Nephron progenitor cell (in vitro differentiated cells): ENCODE measurements around the gene KLHDC4.
"Not testable (repeated sequence)": the region's sequence is repeated elsewhere in the genome, so short reads cannot be mapped to it uniquely, and the experiment has no call there.

ENCODE experiments used
- DNase-seq: peaks from one replicate; pipeline ENCODE4 v3.0.0; 2021
- H3K27ac Mint-ChIP-seq: 2 replicates; pipeline ENCODE4 v1.8.0; 2021; ENCODE audit warnings: mild to moderate bottlenecking, moderate library complexity, mixed read lengths
- H3K27me3 Mint-ChIP-seq: 2 replicates; pipeline ENCODE4 v1.8.0; 2021; ENCODE audit warnings: mild to moderate bottlenecking, low read depth, mixed read lengths; ENCODE audit not compliant: poor library complexity
- H3K36me3 Mint-ChIP-seq: 2 replicates; pipeline ENCODE4 v1.8.0; 2021; ENCODE audit warnings: low read depth, mixed read lengths
- H3K4me1 Mint-ChIP-seq: 2 replicates; pipeline ENCODE4 v1.8.0; 2021; ENCODE audit warnings: mixed read lengths
- H3K4me3 Mint-ChIP-seq: 2 replicates; pipeline ENCODE4 v1.8.0; 2021; ENCODE audit warnings: mild to moderate bottlenecking, moderate library complexity, mixed read lengths
- H3K9me3 Mint-ChIP-seq: 2 replicates; pipeline ENCODE4 v1.8.0; 2021; ENCODE audit warnings: mild to moderate bottlenecking, moderate library complexity, mixed read lengths
- CTCF ChIP-seq: fragments of 200-600 bp; sonication (generic); IDR thresholded peaks from 2 replicates; pipeline ENCODE4 v1.5.0; 2021; ENCODE audit warnings: antibody characterized with exemption

The KLHDC4 gene

GRCh38 chr16:87790292-87791100 lies 24.7 kb upstream of the KLHDC4 start:
- Mint-ChIP-seq H3K9me3 (no peaks in the 10 kb centered on the region), H3K4me3 (no peak overlapping the region), H3K27ac (peak overlapping the region; percentile 36), H3K36me3 (no peaks in the 10 kb centered on the region), H3K4me1 (peaks cover 26% of the 10 kb centered on the region), H3K27me3 (peaks cover 10% of the 10 kb centered on the region)
- no peak for TF ChIP-seq CTCF
- no peak for DNase-seq

- no peak for DNase-seq
- TF ChIP-seq CTCF, result no peak
- peaks cover 12% of the 10 kb centered on the region for H3K27me3 Mint-ChIP-seq
Observed at GRCh38 chr16:87789437-87790291, 23.9 kb upstream of the KLHDC4 start.

DNA sequence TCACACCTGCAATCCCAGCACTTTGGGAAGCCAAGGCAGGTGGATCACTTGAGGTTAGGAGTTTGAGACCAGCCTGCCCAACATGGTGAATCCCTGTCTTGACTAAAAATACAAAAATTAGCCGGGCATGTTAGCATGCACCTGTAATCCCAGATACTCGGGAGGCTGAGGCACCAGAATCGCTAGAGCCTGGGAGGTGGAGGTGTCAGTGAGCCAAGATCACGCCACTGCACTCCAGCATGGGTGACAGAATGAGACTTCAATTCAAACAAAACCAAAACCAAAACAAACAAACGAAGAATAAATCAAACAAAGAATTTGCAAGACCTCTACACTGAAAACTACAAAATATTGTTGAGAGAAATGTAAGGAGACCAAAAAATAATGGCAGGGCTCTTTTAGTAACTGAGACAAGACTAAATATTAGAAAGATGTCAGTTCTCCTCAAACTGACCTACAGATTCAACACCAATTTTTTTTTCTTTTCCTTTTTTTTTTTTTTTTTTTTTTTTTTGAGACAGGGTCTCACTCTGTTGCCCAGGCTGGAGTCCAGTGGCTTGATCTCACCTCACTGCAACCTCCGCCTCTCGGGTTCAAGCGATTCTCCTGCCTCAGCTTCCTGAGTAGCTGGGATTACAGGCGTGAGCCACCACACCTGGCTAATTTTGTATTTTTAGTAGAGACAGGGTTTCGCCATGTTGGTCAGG lies 23.1 kb upstream of the KLHDC4 start:
- H3K27ac Mint-ChIP-seq, result peak overlapping the region; percentile 57
- DNase-seq, H3K9me3 Mint-ChIP-seq, H3K36me3 Mint-ChIP-seq, H3K4me3 Mint-ChIP-seq: not testable (repeated sequence)
- peaks cover 12% of the 10 kb centered on the region for H3K27me3 Mint-ChIP-seq
- peaks cover 31% of the 10 kb centered on the region for H3K4me1 Mint-ChIP-seq

More at GRCh38 chr16:87789437-87790291, 23.9 kb upstream of the KLHDC4 start:
- Mint-ChIP-seq H3K27ac (no peak overlapping the region), H3K9me3 (no peaks in the 10 kb centered on the region), H3K36me3 (no peaks in the 10 kb centered on the region), H3K4me1 (peaks cover 35% of the 10 kb centered on the region), H3K4me3 (no peak overlapping the region)

GRCh38 chr16:87787451-87788091 lies 21.8 kb upstream of the KLHDC4 start:
- not testable (repeated sequence) for H3K27ac Mint-ChIP-seq, H3K9me3 Mint-ChIP-seq, DNase-seq, H3K36me3 Mint-ChIP-seq, H3K4me3 Mint-ChIP-seq
- peaks cover 12% of the 10 kb centered on the region for H3K27me3 Mint-ChIP-seq
- peaks cover 31% of the 10 kb centered on the region for H3K4me1 Mint-ChIP-seq

GRCh38 chr16:87784812-87785211 lies 19.0 kb upstream of the KLHDC4 start:
- no peak overlapping the region for H3K27ac Mint-ChIP-seq
- no peak for DNase-seq
- H3K4me1 Mint-ChIP-seq, result peaks cover 17% of the 10 kb centered on the region
- no peak for TF ChIP-seq CTCF
- H3K36me3 Mint-ChIP-seq, result no peaks in the 10 kb centered on the region
- H3K27me3 Mint-ChIP-seq, result peaks cover 18% of the 10 kb centered on the region
- H3K4me3 Mint-ChIP-seq, result no peak overlapping the region
- no peaks in the 10 kb centered on the region for H3K9me3 Mint-ChIP-seq

DNA sequence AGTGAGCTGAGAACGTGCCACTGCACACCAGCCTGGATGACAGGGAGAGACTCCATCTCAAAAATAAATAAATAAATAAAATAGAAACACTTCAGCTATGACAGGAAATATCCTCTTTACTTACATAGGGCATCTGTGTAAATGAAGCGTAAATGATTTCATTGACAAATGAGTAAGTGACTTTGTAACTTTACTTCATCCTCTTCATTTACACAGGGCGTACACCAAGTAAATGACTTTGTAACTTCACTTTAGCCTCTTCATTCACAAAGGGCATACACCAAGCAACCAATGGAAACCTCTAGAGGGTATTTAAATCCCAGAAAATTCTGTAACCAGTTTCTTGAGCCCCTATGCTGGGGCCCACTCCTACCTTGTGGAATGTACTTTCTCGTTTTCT lies 16.2 kb upstream of the KLHDC4 start:
- TF ChIP-seq CTCF, result no peak
- Mint-ChIP-seq H3K27me3 (peaks cover 12% of the 10 kb centered on the region), H3K36me3 (no peaks in the 10 kb centered on the region)

More for the DNA sequence above, 16.2 kb upstream of the KLHDC4 start:
- Mint-ChIP-seq H3K4me3 (no peak overlapping the region), H3K4me1 (peaks cover 34% of the 10 kb centered on the region), H3K9me3 (no peaks in the 10 kb centered on the region), H3K27ac (no peak overlapping the region)
- DNase-seq, result no peak
